ENCODE measurements around the gene LILRB4. TPM values are rescaled to one million over a fixed set of nuclear protein-coding genes. Genes with fewer than 3 reads are reported as not detected.
"Not testable (repeated sequence)": the region's sequence is repeated elsewhere in the genome, so short reads cannot be mapped to it uniquely, and the experiment has no call there.

LILRB4 gene
- total and polyA plus RNA-seq, 11 donors, result 0.69 to 40.9 (median 2.0) TPM

DNA sequence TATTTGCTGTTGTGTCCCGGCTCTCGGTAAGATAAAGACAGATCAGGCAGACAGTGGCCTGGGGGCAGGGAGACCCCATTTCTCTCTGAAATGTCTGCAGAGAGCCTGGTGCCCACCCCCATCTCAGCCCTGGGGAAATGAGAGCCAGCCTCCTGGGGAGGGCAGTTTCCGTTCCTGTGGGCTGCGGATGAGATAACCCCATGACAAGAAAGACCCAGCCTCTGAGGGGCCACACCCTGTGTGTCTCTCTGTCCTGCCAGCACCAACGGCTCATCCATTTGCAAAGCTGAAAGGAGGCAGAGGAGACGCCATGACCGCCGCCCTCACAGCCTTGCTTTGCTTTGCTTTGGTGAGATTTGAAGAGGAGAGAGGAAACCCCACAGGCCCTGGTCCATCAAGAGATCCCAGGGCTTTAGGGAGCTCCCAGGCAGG is 33.3 kb downstream of the LILRB4 start:
- Histone ChIP-seq H3K9me3 (peaks cover 0 to 3% (median 0%) of the 10 kb centered on the region in 12 donors), H3K27me3 (peaks cover 0 to 18% (median 0%) of the 10 kb centered on the region in 9 donors), H3K36me3 (no peaks in the 10 kb centered on the region), H3K27ac (no peak overlapping the region), H3K4me1 (peaks cover 0 to 8% (median 0%) of the 10 kb centered on the region in 12 donors), H3K4me3 (no peak overlapping the region)
- TF ChIP-seq CTCF (IDR thresholded peaks at IDR 0.05) (no peak), POLR2A (IDR thresholded peaks at IDR 0.05) (no peak)
- ATAC-seq (no peak), DNase-seq (no peak)
- 45 to 72% (median 60%) methylated on average over 7 to 8 of the region's 8 CpGs for WGBS, 4 donors
- intact Hi-C loops (cut with DNase I), result no loop called here

- no peak for ATAC-seq
- intact Hi-C loops (cut with DNase I), result no loop called here
- 10 to 24% (median 16%) methylated on average over 2 of the region's 2 CpGs for WGBS, 4 donors
- Histone ChIP-seq H3K36me3 (no peaks in the 10 kb centered on the region), H3K9me3 (peaks cover 0 to 3% (median 0%) of the 10 kb centered on the region in 12 donors), H3K4me3 (no peak overlapping the region), H3K27ac (no peak overlapping the region), H3K27me3 (peaks cover 0 to 19% (median 0%) of the 10 kb centered on the region in 9 donors), H3K4me1 (peaks cover 0 to 4% (median 0%) of the 10 kb centered on the region in 12 donors)
- DNase-seq, result no peak
- TF ChIP-seq POLR2A (IDR thresholded peaks at IDR 0.05), result no peak
- no peak for TF ChIP-seq CTCF (IDR thresholded peaks at IDR 0.05)
Observed at GRCh38 chr19:54696766-54697165, 34.0 kb downstream of the LILRB4 start.

DNA sequence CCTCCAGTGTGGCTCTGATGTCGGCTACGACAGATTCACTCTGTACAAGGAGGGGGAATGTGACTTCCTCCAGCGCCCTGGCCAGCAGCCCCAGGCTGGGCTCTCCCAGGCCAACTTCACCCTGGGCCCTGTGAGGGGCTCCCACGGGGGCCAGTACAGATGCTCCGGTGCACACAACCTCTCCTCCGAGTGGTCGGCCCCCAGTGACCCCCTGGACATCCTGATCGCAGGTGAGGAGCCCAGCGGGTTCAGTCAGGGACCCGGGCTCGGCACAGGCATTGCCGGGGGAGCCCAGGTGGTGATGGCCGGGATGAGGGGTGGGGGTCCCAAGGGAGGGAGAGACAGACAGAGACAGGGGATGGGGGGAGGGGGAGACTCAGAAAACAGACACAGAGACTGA is 34.9 kb downstream of the LILRB4 start:
- intact Hi-C loops (cut with DNase I); H3K4me3 ChIP-seq; H3K4me1 ChIP-seq; H3K9me3 ChIP-seq; ATAC-seq; H3K36me3 ChIP-seq; H3K27ac ChIP-seq: not testable (repeated sequence)
- 76 to 83% (median 79%) methylated on average over 9 to 13 of the region's 13 CpGs for WGBS, 4 donors
- peak in 1 of 5 donors; percentile 60 for DNase-seq
- H3K27me3 ChIP-seq, result peaks cover 0 to 12% (median 0%) of the 10 kb centered on the region in 9 donors

DNA sequence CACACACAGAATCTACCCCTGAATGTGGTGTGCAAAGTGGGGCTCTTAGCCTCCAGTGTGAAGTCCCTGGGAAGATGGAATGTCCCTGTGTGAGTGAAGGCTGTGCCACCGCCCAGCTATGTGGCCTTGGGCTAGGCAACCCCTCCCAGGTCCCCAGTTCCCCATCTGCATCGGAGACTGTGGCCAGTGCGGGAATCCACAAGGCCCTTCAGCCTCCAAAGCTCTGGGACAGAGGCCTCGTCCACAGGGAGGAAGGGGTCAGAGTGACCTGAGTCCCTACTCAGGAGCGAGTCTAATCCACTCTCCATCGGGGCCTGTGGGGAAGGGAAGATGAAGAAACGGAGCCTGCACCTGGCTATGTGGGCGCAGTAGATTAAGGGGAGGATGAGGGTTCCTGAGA is 42.1 kb downstream of the LILRB4 start:
- Histone ChIP-seq H3K9me3 (peaks cover 0 to 6% (median 0%) of the 10 kb centered on the region in 12 donors), H3K4me1 (no peaks in the 10 kb centered on the region), H3K27ac (no peak overlapping the region), H3K36me3 (no peaks in the 10 kb centered on the region), H3K27me3 (peaks cover 0 to 50% (median 0%) of the 10 kb centered on the region in 9 donors), H3K4me3 (no peak overlapping the region)
- TF ChIP-seq POLR2A (IDR thresholded peaks at IDR 0.05), result no peak
- ATAC-seq, result no peak
- intact Hi-C loops (cut with DNase I), result no loop called here
- no peak for DNase-seq
- WGBS, 4 donors, result 72 to 78% (median 74%) methylated on average over 8 of the region's 8 CpGs

DNA sequence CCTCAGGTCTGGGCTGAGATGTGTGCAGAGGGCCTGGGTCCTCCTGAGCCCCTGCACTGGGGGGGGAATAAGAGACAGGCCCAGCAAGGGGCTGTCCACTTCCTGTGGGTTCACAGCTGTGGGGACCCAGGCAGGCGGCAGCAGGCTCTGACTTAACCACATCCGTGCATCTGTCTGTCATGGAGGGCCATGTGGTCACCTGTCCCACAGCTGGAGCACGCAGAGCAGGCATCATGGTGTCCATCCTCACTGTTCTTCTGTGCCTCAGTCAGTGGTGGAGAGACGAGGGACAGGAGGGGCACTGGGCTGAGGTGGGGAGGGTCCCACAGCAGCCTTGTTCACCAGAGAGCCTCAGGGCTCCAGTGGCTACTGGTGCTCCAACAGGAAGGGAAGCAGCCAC is 45.2 kb downstream of the LILRB4 start:
- DNase-seq, result no peak
- Histone ChIP-seq H3K36me3 (no peaks in the 10 kb centered on the region), H3K4me1 (no peaks in the 10 kb centered on the region), H3K9me3 (peaks cover 0 to 6% (median 0%) of the 10 kb centered on the region in 12 donors), H3K27ac (no peak overlapping the region), H3K27me3 (peaks cover 0 to 39% (median 0%) of the 10 kb centered on the region in 9 donors), H3K4me3 (no peak overlapping the region)
- 60 to 93% (median 62%) methylated on average over 2 to 4 of the region's 4 CpGs for WGBS, 4 donors
- no peak for ATAC-seq
- no peak for TF ChIP-seq POLR2A (IDR thresholded peaks at IDR 0.05)
- no peak for TF ChIP-seq CTCF (IDR thresholded peaks at IDR 0.05)
- intact Hi-C loops (cut with DNase I), result no loop called here
